ENCODE data around the gene DPP6.
"Not testable (repeated sequence)": the region's sequence is repeated elsewhere in the genome, so short reads cannot be mapped to it uniquely, and the experiment has no call there.

The DPP6 gene

DNA sequence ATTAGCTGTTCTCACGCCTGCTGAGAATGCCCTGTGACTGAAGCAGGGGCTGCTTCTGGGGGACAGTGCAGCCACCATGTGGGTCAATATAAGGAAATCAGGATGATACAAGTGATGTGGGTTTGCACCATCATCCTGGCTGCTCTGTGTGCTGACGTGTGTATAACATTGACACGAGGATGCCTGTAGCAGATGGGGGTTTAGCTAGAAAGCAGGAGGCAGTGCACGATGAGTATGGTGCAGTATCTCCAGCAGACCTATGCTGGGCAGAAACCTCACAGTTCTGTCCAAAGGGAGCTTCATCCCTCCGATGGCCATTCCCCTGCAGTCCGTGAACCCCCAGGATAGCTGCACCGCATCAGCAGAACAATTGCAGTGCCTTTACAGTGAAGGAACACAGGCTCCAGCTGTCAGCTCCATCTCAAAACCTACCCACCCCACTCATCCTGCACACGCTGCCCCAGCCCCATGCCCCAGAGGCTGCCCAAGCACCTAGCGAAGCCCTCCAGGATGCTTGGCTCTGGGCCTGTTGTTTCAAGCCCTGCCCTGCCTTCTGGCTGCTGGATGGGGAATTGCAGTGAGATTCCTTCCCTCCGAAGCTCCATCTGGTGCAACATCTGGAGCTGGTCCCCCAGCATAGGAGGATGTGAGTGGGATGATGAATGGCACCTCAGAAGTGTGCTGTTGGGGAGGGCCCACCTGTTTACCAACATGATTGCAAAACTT lies 96.8 kb downstream of the DPP6 start:
- DNase-seq (ENCODE audit: low read depth) = not testable (repeated sequence)

DNA sequence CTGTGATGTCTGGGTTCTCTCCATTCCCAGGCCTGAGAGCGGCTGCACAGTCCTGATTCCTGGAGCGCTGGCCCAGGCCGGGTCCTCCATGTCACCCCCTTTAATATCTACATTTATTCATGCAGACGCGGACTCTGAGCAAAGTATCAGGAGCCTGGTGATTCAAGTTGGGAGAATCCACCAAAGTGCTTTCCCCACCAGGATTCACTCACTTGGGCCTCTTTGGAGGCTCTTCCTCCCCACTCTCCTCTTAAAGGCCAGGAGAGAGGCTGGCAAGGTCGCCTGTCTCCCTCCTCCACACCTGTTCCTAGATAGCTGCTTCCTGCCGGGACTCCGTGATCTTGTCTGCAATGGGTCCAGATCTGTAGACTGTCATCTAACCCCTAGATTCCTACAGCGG lies 98.5 kb downstream of the DPP6 start:
- DNase-seq (ENCODE audit: low read depth) = not testable (repeated sequence)

- DNase-seq (ENCODE audit: low read depth) = not testable (repeated sequence)
Measured at GRCh38 chr7:154151306-154151705, 99.1 kb downstream of the DPP6 start.

- DNase-seq (ENCODE audit: low read depth) = not testable (repeated sequence)
Measured at GRCh38 chr7:154155928-154156327, 103.7 kb downstream of the DPP6 start.

GRCh38 chr7:154162921-154163320 lies 110.7 kb downstream of the DPP6 start:
- not testable (repeated sequence) for DNase-seq (ENCODE audit: low read depth)

DNA sequence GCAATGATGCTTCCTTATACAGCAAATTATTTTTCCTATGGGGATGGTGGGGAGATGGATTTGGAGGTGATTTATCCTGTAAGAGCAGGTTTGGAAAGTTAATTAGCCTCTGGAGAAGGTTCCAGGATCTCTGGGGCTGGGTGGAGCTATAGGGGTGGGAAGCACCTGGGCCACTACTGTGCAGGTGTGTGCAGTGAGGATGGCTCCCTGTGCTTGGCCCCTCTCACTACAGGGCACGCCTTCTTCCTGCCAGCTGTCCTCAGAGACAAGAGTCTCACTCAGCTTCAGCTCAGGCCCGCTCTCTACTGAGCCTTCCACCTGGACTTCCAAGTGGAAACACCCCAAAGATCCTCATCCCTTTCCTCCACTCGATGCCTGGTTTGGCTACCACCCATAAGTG lies 111.4 kb downstream of the DPP6 start:
- DNase-seq (ENCODE audit: low read depth) = not testable (repeated sequence)

DNA sequence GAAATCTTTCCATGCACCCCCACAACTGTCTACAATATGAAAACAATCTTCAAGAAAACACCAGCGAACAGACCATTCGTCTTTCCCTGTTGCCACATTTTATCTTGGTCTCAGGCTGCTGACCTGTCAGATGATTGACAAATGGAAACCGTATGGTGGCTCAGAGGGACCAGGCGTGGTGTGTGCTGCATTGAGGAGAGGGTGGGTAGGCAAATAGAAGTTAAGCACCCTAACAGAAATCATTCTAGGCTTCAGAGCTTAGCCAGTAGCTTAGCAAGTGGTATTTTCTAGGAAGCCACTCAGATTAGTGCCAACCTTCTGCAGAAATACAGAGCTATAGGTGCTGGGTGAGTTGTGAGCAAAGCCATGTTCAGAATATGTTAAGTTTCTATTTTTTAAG lies 114.9 kb downstream of the DPP6 start:
- DNase-seq (ENCODE audit: low read depth) = no peak

DNA sequence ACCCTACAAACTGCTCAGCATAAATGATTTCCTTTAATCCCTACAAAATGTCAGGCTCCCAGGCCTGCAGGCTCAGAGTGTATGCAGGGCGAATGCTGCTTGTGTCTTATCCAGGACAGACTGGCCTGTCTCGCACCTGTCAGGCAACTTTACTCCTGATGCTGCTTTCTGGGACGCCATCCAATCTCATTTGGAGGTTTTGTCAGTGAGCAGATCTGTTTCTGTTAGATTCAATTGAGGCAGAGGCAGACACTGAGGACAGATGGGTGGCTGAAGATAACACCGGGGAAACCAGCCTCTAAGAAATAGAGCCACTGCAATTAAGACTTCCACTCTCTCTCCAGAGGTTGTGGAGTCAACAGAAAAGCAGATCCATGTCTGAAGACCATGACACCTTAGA lies 115.6 kb downstream of the DPP6 start:
- no peak for DNase-seq (ENCODE audit: low read depth)

GRCh38 chr7:154171422-154171821 lies 119.2 kb downstream of the DPP6 start:
- no peak for DNase-seq (ENCODE audit: low read depth)

GRCh38 chr7:154172236-154172635 lies 120.0 kb downstream of the DPP6 start:
- no peak for DNase-seq (ENCODE audit: low read depth)

- DNase-seq (ENCODE audit: low read depth) = no peak
Measured at GRCh38 chr7:154177584-154177983, 125.4 kb downstream of the DPP6 start.

DNA sequence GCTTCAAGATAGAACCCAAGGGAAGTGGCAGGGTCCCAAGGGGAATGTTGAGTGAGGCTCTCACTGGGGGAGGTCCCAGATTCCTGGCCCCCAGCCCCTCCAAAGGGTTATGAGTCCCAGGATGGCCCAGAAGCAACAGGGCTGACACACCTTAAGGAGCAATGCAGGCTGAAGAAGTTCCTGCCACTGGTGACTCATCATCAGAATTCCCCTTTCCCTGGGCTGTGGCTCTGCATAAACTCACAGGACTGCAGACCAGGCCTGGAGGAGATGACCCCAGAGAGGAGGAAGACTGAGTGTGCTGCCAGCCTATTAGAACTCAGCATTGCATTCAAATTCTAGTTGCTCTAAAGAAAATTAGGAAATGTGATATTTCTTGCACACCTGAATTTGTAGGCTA lies 126.7 kb downstream of the DPP6 start:
- DNase-seq (ENCODE audit: low read depth) = no peak

- DNase-seq (ENCODE audit: low read depth) = no peak
Measured at GRCh38 chr7:154183482-154183881, 131.3 kb downstream of the DPP6 start.

- DNase-seq (ENCODE audit: low read depth) = no peak
Measured at GRCh38 chr7:154183946-154184345, 131.7 kb downstream of the DPP6 start.

DNA sequence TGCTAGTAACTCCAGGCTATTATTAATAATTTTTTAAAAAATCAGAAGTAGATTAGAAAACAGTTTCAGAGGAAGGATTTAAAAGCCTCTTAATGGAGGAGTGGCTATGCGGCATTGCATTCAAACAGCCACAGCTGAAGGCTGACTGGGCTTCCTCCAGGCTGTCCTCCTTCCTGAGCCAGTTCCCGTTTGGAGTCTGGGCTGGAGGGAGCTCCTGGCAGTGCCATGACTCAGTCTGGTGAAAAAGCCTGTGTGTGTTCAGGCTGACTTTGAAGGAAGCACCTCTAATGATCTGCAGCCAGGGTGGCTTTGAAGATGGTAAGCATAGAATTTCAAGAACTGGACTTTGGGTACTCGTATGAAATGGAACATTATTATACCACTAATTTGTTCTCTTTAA lies 134.6 kb downstream of the DPP6 start:
- no peak for DNase-seq (ENCODE audit: low read depth)

- no peak for DNase-seq (ENCODE audit: low read depth)
Measured at GRCh38 chr7:154188330-154188729, 136.1 kb downstream of the DPP6 start.

DNA sequence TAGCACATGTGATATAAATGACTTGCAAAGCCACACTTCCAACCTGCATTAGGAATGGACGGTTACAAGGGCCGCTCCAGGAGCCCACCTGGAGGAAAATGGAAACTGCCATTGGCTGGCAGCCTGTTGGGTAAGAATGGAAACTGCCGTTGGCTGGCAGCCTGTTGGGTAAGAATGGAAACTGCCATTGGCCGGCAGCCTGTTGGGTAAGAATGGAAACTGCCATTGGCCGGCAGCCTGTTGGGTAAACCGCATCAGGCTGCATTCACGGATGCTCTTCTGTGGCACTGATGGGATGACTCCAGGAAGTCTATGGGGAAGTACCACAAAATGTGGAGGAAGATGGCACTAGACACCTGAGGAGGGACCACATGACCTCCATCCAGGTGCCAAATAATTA lies 143.1 kb downstream of the DPP6 start:
- DNase-seq (ENCODE audit: low read depth) = no peak

DNA sequence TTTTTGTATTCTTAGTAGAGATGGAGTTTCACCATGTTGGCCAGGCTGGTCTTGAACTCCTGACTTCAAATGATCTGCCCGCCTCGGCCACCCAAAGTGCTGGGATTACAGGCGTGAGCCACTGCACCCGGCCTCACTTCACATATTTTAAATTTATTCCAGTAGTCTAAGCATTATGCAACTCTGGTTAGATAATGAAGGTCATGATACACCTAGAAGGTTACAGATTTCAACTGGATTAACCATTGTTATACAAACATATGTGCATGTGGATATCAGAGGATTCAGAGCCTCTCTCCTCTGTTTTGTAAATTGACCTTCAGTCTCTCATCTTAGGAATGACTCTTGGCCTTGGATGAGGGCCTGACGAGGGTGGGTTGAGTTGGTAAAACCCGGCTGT lies 146.3 kb downstream of the DPP6 start:
- DNase-seq (ENCODE audit: low read depth) = no peak

- DNase-seq (ENCODE audit: low read depth) = no peak
Measured at GRCh38 chr7:154200241-154200640, 148.0 kb downstream of the DPP6 start.

DNA sequence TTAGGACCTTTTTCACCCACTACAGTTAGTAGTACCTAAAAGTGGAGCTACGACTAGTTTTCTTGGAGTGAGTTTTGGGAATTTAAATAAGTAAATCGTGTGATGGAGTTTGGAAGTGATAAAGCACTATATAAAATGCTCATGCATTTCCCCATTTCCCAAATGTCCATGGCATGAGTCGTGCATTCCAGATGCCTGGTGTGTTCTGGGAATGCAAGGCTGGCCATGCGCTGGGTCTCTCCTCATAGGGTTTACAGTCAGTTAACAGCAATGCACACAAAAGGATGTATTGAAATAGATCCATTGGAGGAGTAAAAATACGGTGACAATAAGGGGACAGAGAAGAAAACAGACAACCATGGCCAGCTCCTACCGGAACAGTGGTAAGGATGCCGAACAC lies 149.8 kb downstream of the DPP6 start:
- DNase-seq (ENCODE audit: low read depth) = no peak

- no peak for DNase-seq (ENCODE audit: low read depth)
Measured at GRCh38 chr7:154204046-154204445, 151.8 kb downstream of the DPP6 start.

DNA sequence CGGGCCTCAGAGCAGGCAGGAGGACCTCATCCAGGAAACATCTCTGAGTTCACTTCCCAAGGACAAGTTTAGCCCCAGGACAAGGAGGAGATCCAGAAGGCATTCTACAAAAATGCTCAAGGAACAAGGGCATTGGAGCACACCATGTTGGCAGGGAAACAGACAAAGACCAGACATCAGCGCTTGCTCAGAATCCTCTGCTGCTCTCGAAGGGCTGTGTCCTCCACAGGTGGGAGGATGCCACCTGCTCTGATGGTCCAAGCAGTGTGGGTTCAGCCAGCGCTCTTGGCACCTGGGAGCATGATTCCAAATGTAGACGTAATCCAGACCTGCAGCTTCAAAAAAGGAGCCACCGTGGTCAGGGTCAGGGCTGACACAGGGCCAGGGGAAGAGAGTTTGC lies 160.7 kb downstream of the DPP6 start:
- DNase-seq (ENCODE audit: low read depth) = no peak

DNA sequence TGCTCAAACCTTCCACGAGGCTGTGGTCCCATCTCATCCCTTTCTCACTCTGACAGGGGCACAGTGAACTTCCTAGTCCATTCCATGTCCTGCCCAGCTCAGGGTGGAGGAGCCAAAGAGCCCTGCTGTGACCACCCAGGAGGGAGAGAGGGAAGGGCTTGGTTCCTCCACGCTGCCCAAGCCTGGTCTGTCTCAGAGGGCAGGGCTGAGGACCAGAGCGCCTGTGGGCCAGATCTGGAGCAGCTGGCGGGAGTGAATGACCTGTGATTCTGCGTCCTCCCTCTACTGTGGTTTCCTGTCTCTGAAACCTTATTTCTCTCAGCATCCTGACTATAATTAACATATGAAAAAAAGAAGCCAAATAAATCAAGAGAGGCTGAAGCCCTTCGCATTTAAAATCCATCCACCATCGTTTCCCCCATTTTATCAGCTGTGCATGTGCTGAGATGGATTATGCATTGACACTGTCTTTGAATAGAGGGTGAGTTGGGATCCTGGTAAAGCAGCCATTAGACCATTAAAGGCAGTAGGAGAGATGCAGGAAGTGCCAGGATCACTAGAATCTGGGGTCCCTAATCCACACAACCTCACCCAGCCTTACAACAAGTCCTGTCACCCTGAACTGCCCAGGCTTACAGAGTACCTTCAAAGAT lies 165.6 kb downstream of the DPP6 start:
- no peak for DNase-seq (ENCODE audit: low read depth)

DNA sequence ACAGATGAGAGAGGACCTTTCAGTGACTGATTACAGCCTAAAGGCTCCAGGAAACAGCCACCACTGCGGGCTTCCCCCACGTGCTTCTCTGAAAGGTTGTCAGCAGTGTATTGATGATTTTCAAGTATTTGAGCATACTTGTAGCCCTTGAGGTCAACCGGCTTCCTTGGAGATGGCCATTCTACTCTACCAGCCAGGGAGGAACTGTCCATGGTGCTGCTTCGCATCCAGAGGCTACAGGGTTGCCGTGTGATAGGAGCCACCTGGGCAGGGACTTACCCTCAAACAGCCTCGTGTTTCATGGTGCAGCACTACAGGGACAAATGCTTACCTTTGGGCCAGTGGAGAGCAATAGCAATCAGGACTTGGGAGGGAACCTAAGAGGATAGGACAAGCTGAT lies 179.5 kb downstream of the DPP6 start:
- DNase-seq (ENCODE audit: low read depth) = no peak

Data from activated gamma-delta T cell treated with anti-CD3 and anti-CD28 coated beads, Interleukin-2, amount 50 U/mL, for 16 hours (primary cell).